ENCODE data around the gene ZNF668. TPM values are rescaled to one million over a fixed set of nuclear protein-coding genes. Genes with fewer than 3 reads are reported as not detected.

Gene ZNF668
- total RNA-seq, 1 experiment from 2014 or later: 16.8 TPM

GRCh38 chr16:31094424-31095120 lies 20.5 kb upstream of the ZNF668 start, which contains the start of gene VKORC1 (continued):
- TF ChIP-seq, protein P1, sequence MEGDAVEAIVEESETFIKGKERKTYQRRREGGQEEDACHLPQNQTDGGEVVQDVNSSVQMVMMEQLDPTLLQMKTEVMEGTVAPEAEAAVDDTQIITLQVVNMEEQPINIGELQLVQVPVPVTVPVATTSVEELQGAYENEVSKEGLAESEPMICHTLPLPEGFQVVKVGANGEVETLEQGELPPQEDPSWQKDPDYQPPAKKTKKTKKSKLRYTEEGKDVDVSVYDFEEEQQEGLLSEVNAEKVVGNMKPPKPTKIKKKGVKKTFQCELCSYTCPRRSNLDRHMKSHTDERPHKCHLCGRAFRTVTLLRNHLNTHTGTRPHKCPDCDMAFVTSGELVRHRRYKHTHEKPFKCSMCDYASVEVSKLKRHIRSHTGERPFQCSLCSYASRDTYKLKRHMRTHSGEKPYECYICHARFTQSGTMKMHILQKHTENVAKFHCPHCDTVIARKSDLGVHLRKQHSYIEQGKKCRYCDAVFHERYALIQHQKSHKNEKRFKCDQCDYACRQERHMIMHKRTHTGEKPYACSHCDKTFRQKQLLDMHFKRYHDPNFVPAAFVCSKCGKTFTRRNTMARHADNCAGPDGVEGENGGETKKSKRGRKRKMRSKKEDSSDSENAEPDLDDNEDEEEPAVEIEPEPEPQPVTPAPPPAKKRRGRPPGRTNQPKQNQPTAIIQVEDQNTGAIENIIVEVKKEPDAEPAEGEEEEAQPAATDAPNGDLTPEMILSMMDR (IDR thresholded peaks at IDR 0.05 in 2 of 3, conservative IDR thresholded peaks at IDR 0.05 in 1 of 3; ENCODE audit: borderline replicate concordance in 1 of 3, insufficient read depth in 1 of 3, low read depth in 2 of 3, low read length in 2 of 3): no peak
- peak; percentile 67 for TF ChIP-seq MAX (IDR thresholded peaks at IDR 0.05)
- TF ChIP-seq CEBPB (IDR thresholded peaks at IDR 0.05; ENCODE audit: low read depth): no peak

GRCh38 chr16:31094088-31094423 lies 20.0 kb upstream of the ZNF668 start:
- Histone ChIP-seq H3K9ac (ENCODE audit: low read length) (peak overlapping the region; percentile 91), H3K4me2 (ENCODE audit: low read length) (peak overlapping the region; percentile 99), H4K20me1 (ENCODE audit: insufficient read depth) (no peaks in the 10 kb centered on the region), H3K27me3 (ENCODE audit: insufficient read depth, low read length) (no peaks in the 10 kb centered on the region), H3K9me2 (ENCODE audit: insufficient read depth) (no peaks in the 10 kb centered on the region), H3K9me3 (ENCODE audit: control insufficient read depth in 1 of 2, insufficient read depth in 1 of 2, low read depth in 1 of 2, low read length in 2 of 2) (no peaks in the 10 kb centered on the region), H3K4me1 (ENCODE audit: control insufficient read depth in 1 of 2, insufficient read depth in 2 of 2, low read length in 2 of 2) (peaks cover 13 to 27% of the 10 kb centered on the region in 2 experiments), H2AFZ (ENCODE audit: low read depth, low read length, poor library complexity, severe bottlenecking) (no peak overlapping the region), H3K36me3 (ENCODE audit: control insufficient read depth in 1 of 2, insufficient read depth in 2 of 2, low read length in 2 of 2) (peaks cover 0 to 8% of the 10 kb centered on the region in 2 experiments; a peak in 3 of 4 replicates), H3K79me2 (ENCODE audit: insufficient read depth, low read length) (peaks cover 36% of the 10 kb centered on the region), H3K4me3 (replicated peaks in 1 of 2; ENCODE audit: low read depth in 1 of 2, low read length in 2 of 2) (peak overlapping the region; percentile 88 to 98), H3K27ac (ENCODE audit: low read depth, low read length) (peak overlapping the region; percentile 85)
- TF ChIP-seq POLR2A (IDR thresholded peaks at IDR 0.05; ENCODE audit: borderline replicate concordance, extremely low read depth, insufficient read depth, insufficient read length) (no peak), YY1 (IDR thresholded peaks at IDR 0.05; ENCODE audit: extremely low read depth, insufficient replicate concordance, low read depth, low read length) (peak; percentile 0), CBX3 (IDR thresholded peaks at IDR 0.05; ENCODE audit: low read depth) (no peak), SP1 (IDR thresholded peaks at IDR 0.05; ENCODE audit: low read depth) (no peak)
- TF ChIP-seq, protein P2, sequence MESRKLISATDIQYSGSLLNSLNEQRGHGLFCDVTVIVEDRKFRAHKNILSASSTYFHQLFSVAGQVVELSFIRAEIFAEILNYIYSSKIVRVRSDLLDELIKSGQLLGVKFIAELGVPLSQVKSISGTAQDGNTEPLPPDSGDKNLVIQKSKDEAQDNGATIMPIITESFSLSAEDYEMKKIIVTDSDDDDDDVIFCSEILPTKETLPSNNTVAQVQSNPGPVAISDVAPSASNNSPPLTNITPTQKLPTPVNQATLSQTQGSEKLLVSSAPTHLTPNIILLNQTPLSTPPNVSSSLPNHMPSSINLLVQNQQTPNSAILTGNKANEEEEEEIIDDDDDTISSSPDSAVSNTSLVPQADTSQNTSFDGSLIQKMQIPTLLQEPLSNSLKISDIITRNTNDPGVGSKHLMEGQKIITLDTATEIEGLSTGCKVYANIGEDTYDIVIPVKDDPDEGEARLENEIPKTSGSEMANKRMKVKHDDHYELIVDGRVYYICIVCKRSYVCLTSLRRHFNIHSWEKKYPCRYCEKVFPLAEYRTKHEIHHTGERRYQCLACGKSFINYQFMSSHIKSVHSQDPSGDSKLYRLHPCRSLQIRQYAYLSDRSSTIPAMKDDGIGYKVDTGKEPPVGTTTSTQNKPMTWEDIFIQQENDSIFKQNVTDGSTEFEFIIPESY (IDR thresholded peaks at IDR 0.05; ENCODE audit: extremely low read depth, insufficient replicate concordance, low read length): no peak
- BruUV-seq (replicated peaks): TSS peak; percentile 59
- intact Hi-C loops (cut with micrococcal nuclease): loop anchor here (1.0 to 10.0 kb wide), 4 partner anchors 21 to 139 kb away; partner anchors contain the start of gene SETD1A
- ChIA-PET RAD21 (ENCODE audit: low non-redundant PET in 1 of 2, low total read pairs in 2 of 2, uncharacterized antibody in 2 of 2, unreplicated experiment in 2 of 2) (interaction anchor here in 1 of 2 experiments (1.2 kb wide), 1 partner anchor 108 kb away, joined by 5 read pairs; the partner anchor contains the start of gene HSD3B7), POLR2A (interaction anchor here (1.0 to 4.7 kb wide), 3 partner anchors 23 to 41 kb away, joined by 3 to 17 read pairs (median 8); partner anchors contain the start of gene KAT8), CTCF (no interaction called here)
- DNase-seq (ENCODE audit: low read depth, low spot score) (no peak), ATAC-seq (peak; percentile 12)
